Vagina (tissue), 2 donors: Measurements from ENCODE around the gene TBC1D4.

ENCODE experiments used
- POLR2AphosphoS5 ChIP-seq, 2 donors: sonication (generic); formaldehyde crosslinking; IDR thresholded peaks; one replicate each; pipeline ENCODE4 v1.9.0; 2017; ENCODE audit warnings: antibody characterized with exemption in 2 of 2, mild to moderate bottlenecking in 2 of 2, low read depth in 1 of 2; ENCODE audit not compliant: insufficient read depth in 1 of 2
- TF ChIP-seq, protein P1 (sequence below), 3 experiments: fragments of 450-650 bp in 2 of 3; fragments of 200-600 bp in 1 of 3; sonication (generic) in 1 of 3; IDR thresholded peaks; one replicate each; pipeline ENCODE4 v1.5.1; 2017 to 2019; ENCODE audit warnings: antibody characterized with exemption in 3 of 3, mild to moderate bottlenecking in 2 of 3, moderate library complexity in 2 of 3

DNA sequence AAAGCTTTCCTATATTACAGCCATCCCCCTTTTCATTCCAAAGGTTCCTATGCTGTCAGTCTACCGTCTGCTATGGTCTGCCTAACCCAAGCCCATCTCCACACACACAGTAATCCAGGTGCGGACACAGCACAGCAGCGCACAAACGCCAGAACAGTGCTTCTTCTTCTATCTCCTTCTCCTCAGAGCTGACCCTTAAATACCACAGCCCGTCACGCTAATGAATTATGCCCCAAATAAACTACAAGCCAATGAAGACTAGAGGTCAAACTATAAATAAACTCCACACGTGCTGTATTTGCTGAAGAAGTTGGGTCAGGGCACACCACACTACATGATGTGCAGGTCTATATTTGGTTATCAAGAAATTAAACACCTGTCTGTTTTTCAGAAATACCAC lies 71.8 kb downstream of the TBC1D4 start:
- no peak for TF ChIP-seq POLR2AphosphoS5 (IDR thresholded peaks at IDR 0.05; ENCODE audit: insufficient read depth in 1 of 2, low read depth in 1 of 2)
- TF ChIP-seq, protein P1, sequence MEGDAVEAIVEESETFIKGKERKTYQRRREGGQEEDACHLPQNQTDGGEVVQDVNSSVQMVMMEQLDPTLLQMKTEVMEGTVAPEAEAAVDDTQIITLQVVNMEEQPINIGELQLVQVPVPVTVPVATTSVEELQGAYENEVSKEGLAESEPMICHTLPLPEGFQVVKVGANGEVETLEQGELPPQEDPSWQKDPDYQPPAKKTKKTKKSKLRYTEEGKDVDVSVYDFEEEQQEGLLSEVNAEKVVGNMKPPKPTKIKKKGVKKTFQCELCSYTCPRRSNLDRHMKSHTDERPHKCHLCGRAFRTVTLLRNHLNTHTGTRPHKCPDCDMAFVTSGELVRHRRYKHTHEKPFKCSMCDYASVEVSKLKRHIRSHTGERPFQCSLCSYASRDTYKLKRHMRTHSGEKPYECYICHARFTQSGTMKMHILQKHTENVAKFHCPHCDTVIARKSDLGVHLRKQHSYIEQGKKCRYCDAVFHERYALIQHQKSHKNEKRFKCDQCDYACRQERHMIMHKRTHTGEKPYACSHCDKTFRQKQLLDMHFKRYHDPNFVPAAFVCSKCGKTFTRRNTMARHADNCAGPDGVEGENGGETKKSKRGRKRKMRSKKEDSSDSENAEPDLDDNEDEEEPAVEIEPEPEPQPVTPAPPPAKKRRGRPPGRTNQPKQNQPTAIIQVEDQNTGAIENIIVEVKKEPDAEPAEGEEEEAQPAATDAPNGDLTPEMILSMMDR (IDR thresholded peaks at IDR 0.05), result no peak
